Embryonic facial prominence (tissue), 1 donor: ENCODE data around the gene HGFAC.

Source experiments
- DNase-seq: peaks from one replicate; pipeline ENCODE4 v3.0.0-alpha.2; 2016; ENCODE audit errors: extremely low spot score

HGFAC gene

GRCh38 chr4:3426465-3427133 lies 15.2 kb upstream of the HGFAC start:
- DNase-seq: no peak

GRCh38 chr4:3427134-3427476 lies 14.7 kb upstream of the HGFAC start:
- DNase-seq: no peak

- no peak for DNase-seq
Measured at GRCh38 chr4:3427706-3428446, 13.9 kb upstream of the HGFAC start.

GRCh38 chr4:3429651-3430050 lies 12.1 kb upstream of the HGFAC start:
- DNase-seq: no peak

- DNase-seq: no peak
Measured at GRCh38 chr4:3430524-3430923, 11.2 kb upstream of the HGFAC start.

- DNase-seq: no peak
Measured at GRCh38 chr4:3431446-3431993, 10.2 kb upstream of the HGFAC start.

- DNase-seq: no peak
Measured at GRCh38 chr4:3432381-3432790, 9.4 kb upstream of the HGFAC start.

GRCh38 chr4:3433138-3433869 lies 8.5 kb upstream of the HGFAC start:
- no peak for DNase-seq

GRCh38 chr4:3434881-3435685 lies 6.7 kb upstream of the HGFAC start:
- DNase-seq: no peak

- DNase-seq: no peak
Measured at GRCh38 chr4:3435686-3435956, 6.1 kb upstream of the HGFAC start.

GRCh38 chr4:3436048-3436797 lies 5.5 kb upstream of the HGFAC start:
- no peak for DNase-seq

GRCh38 chr4:3436798-3437581 lies 4.8 kb upstream of the HGFAC start:
- no peak for DNase-seq

GRCh38 chr4:3437582-3437936 lies 4.2 kb upstream of the HGFAC start:
- no peak for DNase-seq

- DNase-seq: no peak
Measured at GRCh38 chr4:3437998-3438846, 3.5 kb upstream of the HGFAC start.

- no peak for DNase-seq
Measured at GRCh38 chr4:3438847-3439180, 3.0 kb upstream of the HGFAC start.

- no peak for DNase-seq
Measured at GRCh38 chr4:3439391-3439790, 2.4 kb upstream of the HGFAC start.

GRCh38 chr4:3440011-3440410 lies 1.8 kb upstream of the HGFAC start:
- DNase-seq: no peak

- DNase-seq: no peak
Measured at GRCh38 chr4:3440979-3441500, 728 bp upstream of the HGFAC start.

- DNase-seq: no peak
Measured at GRCh38 chr4:3442460-3442958, 741 bp downstream of the HGFAC start.
